ENCODE measurements around the gene SPEN. TPM values are rescaled to one million over a fixed set of nuclear protein-coding genes. Genes with fewer than 3 reads are reported as not detected.
"Not testable (repeated sequence)": the region's sequence is repeated elsewhere in the genome, so short reads cannot be mapped to it uniquely, and the experiment has no call there.

The SPEN gene
- polyA plus RNA-seq, 1 of the 3 experiments (the other 2 are of a cell fraction) = 6.1 TPM

DNA sequence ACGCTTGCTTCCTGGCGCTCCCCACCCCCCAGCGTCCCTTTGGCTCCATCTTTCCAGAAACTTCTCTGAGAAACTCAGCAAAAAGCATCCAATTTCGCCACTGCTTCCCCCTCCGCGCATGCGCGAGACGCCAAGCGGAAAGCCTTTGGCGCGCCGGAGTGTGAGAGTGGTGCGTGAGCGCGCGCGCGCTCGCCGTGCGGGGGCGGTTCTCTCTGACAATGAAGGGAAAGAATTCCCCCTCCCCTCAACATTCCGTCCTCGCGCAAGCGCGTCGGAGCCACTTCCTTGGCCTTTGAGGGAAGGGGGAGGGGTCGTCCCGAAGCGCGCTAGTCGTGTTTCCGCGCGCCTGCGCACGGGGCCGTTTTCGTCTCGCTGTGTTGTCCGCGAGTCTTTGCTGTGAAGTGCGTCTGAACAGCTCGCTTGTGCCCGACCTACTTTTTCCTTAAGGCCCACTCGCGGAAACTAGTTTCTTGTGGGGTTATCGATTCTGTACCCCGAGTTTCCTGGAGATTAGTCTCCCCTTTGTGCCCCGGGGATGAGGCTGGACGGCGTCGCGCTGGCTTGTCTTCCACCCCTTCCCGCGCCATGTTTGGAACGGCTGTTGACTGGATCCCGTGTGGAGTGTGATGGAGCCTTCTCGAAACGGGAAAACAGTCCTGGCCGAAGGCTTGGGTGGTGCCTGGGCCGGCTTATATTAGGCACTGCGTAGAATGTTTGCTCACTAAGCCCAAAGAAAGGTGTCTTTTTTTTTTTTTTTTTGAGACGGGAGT, 11.6 kb upstream of the SPEN start (continued):
- TF ChIP-seq, protein P1, sequence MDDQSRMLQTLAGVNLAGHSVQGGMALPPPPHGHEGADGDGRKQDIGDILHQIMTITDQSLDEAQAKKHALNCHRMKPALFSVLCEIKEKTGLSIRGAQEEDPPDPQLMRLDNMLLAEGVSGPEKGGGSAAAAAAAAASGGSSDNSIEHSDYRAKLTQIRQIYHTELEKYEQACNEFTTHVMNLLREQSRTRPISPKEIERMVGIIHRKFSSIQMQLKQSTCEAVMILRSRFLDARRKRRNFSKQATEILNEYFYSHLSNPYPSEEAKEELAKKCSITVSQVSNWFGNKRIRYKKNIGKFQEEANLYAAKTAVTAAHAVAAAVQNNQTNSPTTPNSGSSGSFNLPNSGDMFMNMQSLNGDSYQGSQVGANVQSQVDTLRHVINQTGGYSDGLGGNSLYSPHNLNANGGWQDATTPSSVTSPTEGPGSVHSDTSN (IDR thresholded peaks at IDR 0.05) = no peak
- TF ChIP-seq JUND (IDR thresholded peaks at IDR 0.05) (no peak), GABPA (IDR thresholded peaks at IDR 0.05; ENCODE audit: low read depth) (no peak), SIN3A (IDR thresholded peaks at IDR 0.05; ENCODE audit: borderline replicate concordance, low read depth, low read length) (no peak; the same call in 1 of the 2 replicates), TAF1 (IDR thresholded peaks at IDR 0.05; ENCODE audit: borderline replicate concordance, low read depth, low read length) (peak; percentile 28), MEF2A (IDR thresholded peaks at IDR 0.05; ENCODE audit: borderline replicate concordance, low read depth) (no peak), RAD21 (IDR thresholded peaks at IDR 0.05; ENCODE audit: low read length) (no peak; the same call in 1 of the 2 replicates), SMC3 (IDR thresholded peaks at IDR 0.05; ENCODE audit: low read depth, low read length) (no peak), GATA2 (CRISPR knock-in tag; IDR thresholded peaks at IDR 0.05) (no peak), RFX5 (IDR thresholded peaks at IDR 0.05; ENCODE audit: low read length) (no peak), FOXJ3 (CRISPR knock-in tag; IDR thresholded peaks at IDR 0.05) (no peak), RXRA (IDR thresholded peaks at IDR 0.05; ENCODE audit: borderline replicate concordance, low read depth) (no peak), ELF1 (IDR thresholded peaks at IDR 0.05) (peak; percentile 43), YY1 (IDR thresholded peaks at IDR 0.05; ENCODE audit: low read depth) (peak; percentile 72; the same call in 1 of the 2 replicates), FOSL2 (IDR thresholded peaks at IDR 0.05; ENCODE audit: borderline replicate concordance, low read depth) (no peak), NRF1 (IDR thresholded peaks at IDR 0.05; ENCODE audit: low read depth, low read length) (peak; percentile 97), NFIC (IDR thresholded peaks at IDR 0.05; ENCODE audit: borderline replicate concordance) (no peak), TEAD4 (IDR thresholded peaks at IDR 0.05; ENCODE audit: borderline replicate concordance, insufficient read depth) (no peak)
- TF ChIP-seq, protein P2, sequence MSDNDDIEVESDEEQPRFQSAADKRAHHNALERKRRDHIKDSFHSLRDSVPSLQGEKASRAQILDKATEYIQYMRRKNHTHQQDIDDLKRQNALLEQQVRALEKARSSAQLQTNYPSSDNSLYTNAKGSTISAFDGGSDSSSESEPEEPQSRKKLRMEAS (IDR thresholded peaks at IDR 0.05; ENCODE audit: low read depth) = peak; percentile 66
- TF ChIP-seq, protein P3, sequence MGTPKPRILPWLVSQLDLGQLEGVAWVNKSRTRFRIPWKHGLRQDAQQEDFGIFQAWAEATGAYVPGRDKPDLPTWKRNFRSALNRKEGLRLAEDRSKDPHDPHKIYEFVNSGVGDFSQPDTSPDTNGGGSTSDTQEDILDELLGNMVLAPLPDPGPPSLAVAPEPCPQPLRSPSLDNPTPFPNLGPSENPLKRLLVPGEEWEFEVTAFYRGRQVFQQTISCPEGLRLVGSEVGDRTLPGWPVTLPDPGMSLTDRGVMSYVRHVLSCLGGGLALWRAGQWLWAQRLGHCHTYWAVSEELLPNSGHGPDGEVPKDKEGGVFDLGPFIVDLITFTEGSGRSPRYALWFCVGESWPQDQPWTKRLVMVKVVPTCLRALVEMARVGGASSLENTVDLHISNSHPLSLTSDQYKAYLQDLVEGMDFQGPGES (IDR thresholded peaks at IDR 0.05; ENCODE audit: low read depth, low read length) = no peak
- TF ChIP-seq, protein P4, sequence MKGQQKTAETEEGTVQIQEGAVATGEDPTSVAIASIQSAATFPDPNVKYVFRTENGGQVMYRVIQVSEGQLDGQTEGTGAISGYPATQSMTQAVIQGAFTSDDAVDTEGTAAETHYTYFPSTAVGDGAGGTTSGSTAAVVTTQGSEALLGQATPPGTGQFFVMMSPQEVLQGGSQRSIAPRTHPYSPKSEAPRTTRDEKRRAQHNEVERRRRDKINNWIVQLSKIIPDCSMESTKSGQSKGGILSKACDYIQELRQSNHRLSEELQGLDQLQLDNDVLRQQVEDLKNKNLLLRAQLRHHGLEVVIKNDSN (IDR thresholded peaks at IDR 0.05; ENCODE audit: borderline replicate concordance, low read depth) = no peak

DNA sequence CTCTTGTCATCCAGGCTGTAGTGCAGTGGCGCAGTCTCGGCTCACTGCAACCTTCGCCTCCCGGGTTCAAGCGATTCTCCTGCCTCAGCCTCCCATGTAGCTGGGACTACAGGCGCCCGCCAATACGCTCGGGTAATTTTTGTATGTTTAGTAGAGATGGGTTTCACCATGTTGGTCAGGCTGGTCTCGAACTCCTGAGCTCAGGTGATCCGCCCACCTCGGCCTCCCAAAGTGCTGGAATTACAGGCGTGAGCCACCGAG, 11.1 kb upstream of the SPEN start:
- Histone ChIP-seq H3K27ac (ENCODE audit: low read depth in 2 of 2, low read length in 1 of 2) (peak overlapping the region; percentile 93 to 100), H3K4me3 (ENCODE audit: low read depth in 2 of 2, low read length in 1 of 2) (peak overlapping the region; percentile 46 to 63; a peak in 3 of 4 replicates), H2AFZ (ENCODE audit: low read depth) (peak overlapping the region; percentile 92), H3K9ac (peak overlapping the region; percentile 85), H3F3A (replicated peaks; ENCODE audit: insufficient read depth) (peaks cover 33% of the 10 kb centered on the region), H3K79me2 (ENCODE audit: insufficient read depth) (peaks cover 27% of the 10 kb centered on the region), H3K4me1 (ENCODE audit: control insufficient read depth in 1 of 2, insufficient read depth in 2 of 2, low read depth in 1 of 2, low read length in 1 of 2) (peaks cover 3 to 12% of the 10 kb centered on the region in 2 experiments; a peak in 2 of 4 replicates), H3K4me2 (peak overlapping the region; percentile 84)
- not testable (repeated sequence) for H3K36me3 ChIP-seq (replicated peaks in 1 of 2; ENCODE audit: control insufficient read depth in 1 of 2, insufficient read depth in 2 of 2, low read length in 1 of 2); H4K20me1 ChIP-seq (ENCODE audit: insufficient read depth); H3K9me3 ChIP-seq; DNase-seq; H3K27me3 ChIP-seq (ENCODE audit: insufficient read depth); H3K9me2 ChIP-seq
- ChIA-PET POLR2A (interaction anchor here (0.6 to 3.0 kb wide), 4 partner anchors 10 to 50 kb away, joined by 3 to 14 read pairs (median 4); partner anchors contain the start of gene SPEN), CTCF (interaction anchor here (3.3 kb wide), 1 partner anchor 11 kb away, joined by 10 read pairs; the partner anchor contains the start of gene SPEN)
- WGBS (ENCODE audit: low lambda C conversion rate) = 86% methylated on average over 14 of the region's 14 CpGs
